HL-60 (cell line): Measurements from ENCODE around the gene C1QC.

Source experiments
- DNase-seq, 2 experiments: peaks; one replicate each; pipeline ENCODE4 v3.0.0-alpha.2; 2010 to 2020; ENCODE audit warnings: low read depth in 1 of 2, low spot score in 1 of 2
- H3K27ac ChIP-seq: fragments of 250-450 bp; sonication (Bioruptor Pico); replicated peaks from 2 replicates; pipeline ENCODE4 v1.5.1; 2020; ENCODE audit warnings: mild to moderate bottlenecking, moderate library complexity
- H3K27me3 ChIP-seq: fragments of 250-450 bp; sonication (Bioruptor Pico); 2 replicates; pipeline ENCODE4 v1.5.1; 2021; ENCODE audit warnings: mild to moderate bottlenecking, moderate library complexity; ENCODE audit not compliant: insufficient read depth, poor library complexity, severe bottlenecking
- H3K4me3 ChIP-seq: replicated peaks from 2 replicates; pipeline ENCODE4 v1.5.1; 2011; ENCODE audit warnings: mild to moderate bottlenecking, control low read depth, low read length; ENCODE audit not compliant: insufficient read depth
- CTCF ChIP-seq: IDR thresholded peaks from one replicate; pipeline ENCODE4 v1.5.1; 2011; ENCODE audit warnings: low read length, control low read depth, inconsistent platforms; ENCODE audit not compliant: insufficient read depth
- GABPA ChIP-seq: IDR thresholded peaks from 2 replicates; pipeline ENCODE4 v1.6.1; 2012; ENCODE audit warnings: low read depth
- POLR2AphosphoS5 ChIP-seq: IDR thresholded peaks from 2 replicates; pipeline ENCODE4 v1.6.1; 2012; ENCODE audit warnings: low read depth
- REST ChIP-seq: IDR thresholded peaks from 2 replicates; pipeline ENCODE4 v1.6.1; 2012; ENCODE audit warnings: low read depth; ENCODE audit not compliant: insufficient replicate concordance
- SPI1 ChIP-seq: IDR thresholded peaks from 2 replicates; pipeline ENCODE4 v1.6.1; 2012; ENCODE audit warnings: low read depth, mild to moderate bottlenecking, borderline replicate concordance

Gene C1QC

GRCh38 chr1:22685591-22686059 lies 42.2 kb downstream of the C1QC start:
- Histone ChIP-seq H3K27me3 (no peaks in the 10 kb centered on the region), H3K4me3 (no peak overlapping the region), H3K27ac (no peak overlapping the region)
- TF ChIP-seq POLR2AphosphoS5 (no peak), REST (no peak), GABPA (no peak), CTCF (no peak)
- DNase-seq = no peak

- H3K27ac ChIP-seq = no peak overlapping the region
- DNase-seq = no peak
- H3K4me3 ChIP-seq = no peak overlapping the region
- TF ChIP-seq POLR2AphosphoS5 (no peak), GABPA (no peak), SPI1 (no peak), REST (no peak), CTCF (no peak)
- peaks cover 2% of the 10 kb centered on the region for H3K27me3 ChIP-seq
Measured at GRCh38 chr1:22687191-22687590, 43.8 kb downstream of the C1QC start.

- DNase-seq = no peak
- Histone ChIP-seq H3K27me3 (peaks cover 2% of the 10 kb centered on the region), H3K27ac (no peak overlapping the region), H3K4me3 (no peak overlapping the region)
- TF ChIP-seq CTCF (no peak), SPI1 (no peak), REST (no peak), POLR2AphosphoS5 (no peak), GABPA (no peak)
Measured at GRCh38 chr1:22688466-22688865, 45.0 kb downstream of the C1QC start.
